Activated T-cell treated with anti-CD3 and anti-CD28 coated beads, Interleukin-2, amount 50 U/mL, for 48 hours (primary cell): ENCODE results near the gene KRTAP13-3.

Source experiments
- DNase-seq, 2 experiments: peaks; one replicate each; pipeline ENCODE4 v3.0.0-alpha.2; 2020

The KRTAP13-3 gene

GRCh38 chr21:30425826-30426225 lies at the start of gene KRTAP13-3:
Gene KRTAP13-3 (minus strand): TSS chr21:30425926. CDS start chr21:30425912, 14 bp downstream.
- no peak for DNase-seq

GRCh38 chr21:30468900-30469714 lies 43.4 kb upstream of the KRTAP13-3 start:
- DNase-seq, result no peak

GRCh38 chr21:30463713-30464112 lies 38.0 kb upstream of the KRTAP13-3 start:
- DNase-seq, result no peak

DNA sequence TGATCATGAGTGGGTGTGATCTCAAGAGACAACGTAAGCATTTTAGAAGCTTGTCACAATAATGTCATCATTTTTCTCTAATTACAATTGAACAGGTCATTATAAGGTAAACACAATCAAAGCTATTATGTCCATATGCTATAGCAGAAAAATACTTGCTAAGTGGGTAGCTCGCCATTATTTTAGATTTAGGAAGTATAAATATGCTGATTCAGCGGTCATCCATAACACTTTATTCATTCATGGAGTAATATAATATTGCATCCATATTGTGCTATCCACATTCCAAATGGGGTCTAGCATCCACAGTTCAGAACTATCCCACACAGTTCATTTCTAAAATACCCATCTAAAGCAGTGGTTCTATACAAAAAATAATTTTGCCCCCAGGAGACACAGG lies 22.8 kb upstream of the KRTAP13-3 start:
- DNase-seq, result no peak

DNA sequence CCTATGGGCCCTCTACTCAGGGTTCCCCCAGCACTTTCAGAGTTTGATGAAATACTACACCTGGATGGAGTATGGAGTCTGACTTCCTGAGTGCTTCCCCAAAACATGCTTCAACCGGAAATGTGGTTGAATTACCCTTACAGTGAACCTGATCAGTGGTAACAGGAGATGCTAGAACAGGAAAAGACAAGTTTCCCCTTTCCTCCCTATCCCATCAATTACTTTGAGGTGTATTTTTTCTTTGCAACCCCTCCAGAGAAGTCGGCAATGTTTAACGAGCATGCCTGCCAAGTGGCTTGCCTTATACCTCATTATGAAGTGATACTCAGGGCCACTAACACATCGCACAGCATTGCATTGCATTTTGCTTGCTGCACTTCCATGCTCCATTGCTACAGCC lies 21.3 kb upstream of the KRTAP13-3 start:
- no peak for DNase-seq

GRCh38 chr21:30444204-30444603 lies 18.5 kb upstream of the KRTAP13-3 start:
- no peak for DNase-seq

GRCh38 chr21:30443226-30443625 lies 17.5 kb upstream of the KRTAP13-3 start:
- no peak for DNase-seq

- no peak for DNase-seq
These were observed 14.2 kb upstream of the KRTAP13-3 start, which contains the start of gene KRTAP15-1 for GRCh38 chr21:30439975-30440374. Gene KRTAP15-1 (plus strand): TSS chr21:30440275. CDS start chr21:30440328, 53 bp downstream.

GRCh38 chr21:30437010-30437565 lies 11.4 kb upstream of the KRTAP13-3 start:
- DNase-seq, result no peak

DNA sequence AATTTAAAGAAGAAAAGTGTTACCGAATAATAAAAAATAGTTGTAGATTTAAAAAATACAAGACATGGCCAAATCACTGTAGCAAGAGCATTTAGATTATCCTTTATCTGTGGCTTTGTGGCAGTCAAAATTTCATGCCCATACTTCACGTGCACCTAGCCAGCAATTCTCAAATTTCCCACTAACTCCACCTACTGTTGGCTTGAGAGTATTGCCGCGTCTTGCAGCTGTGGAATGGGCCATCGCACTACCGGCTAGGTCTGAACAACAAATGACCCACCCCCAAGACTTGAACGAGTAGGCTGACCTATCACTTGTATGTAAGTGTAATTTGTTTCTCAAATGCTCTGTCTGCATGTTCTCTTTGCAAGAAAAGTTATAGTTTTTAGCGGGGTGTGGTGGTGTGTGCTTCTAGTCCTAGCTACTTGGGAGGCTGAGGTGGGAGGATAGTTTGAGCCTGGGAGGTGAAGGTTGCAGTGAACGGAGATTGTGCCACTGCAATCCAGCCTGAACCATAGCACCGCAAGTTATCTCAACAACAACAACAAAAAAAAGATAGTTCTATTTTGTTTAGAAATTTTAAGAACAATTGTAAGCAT lies 8.4 kb upstream of the KRTAP13-3 start:
- DNase-seq, result peak; percentile 27 to 30

DNA sequence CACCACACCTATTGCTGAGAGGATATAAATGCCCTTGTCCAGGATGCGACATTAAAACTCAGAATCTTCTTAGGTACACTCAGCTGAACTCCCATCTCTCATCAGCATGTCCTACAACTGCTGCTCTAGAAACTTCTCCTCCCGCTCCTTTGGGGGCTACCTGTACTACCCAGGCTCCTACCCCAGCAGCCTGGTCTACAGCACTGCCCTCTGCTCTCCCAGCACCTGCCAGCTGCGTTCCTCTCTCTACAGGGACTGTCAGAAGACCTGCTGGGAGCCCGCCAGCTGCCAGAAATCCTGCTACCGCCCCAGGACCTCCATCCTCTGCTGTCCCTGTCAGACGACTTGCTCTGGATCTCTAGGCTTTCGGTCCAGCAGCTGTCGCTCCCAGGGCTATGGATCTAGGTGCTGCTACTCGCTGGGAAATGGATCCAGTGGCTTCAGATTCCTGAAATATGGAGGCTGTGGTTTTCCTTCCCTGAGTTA lies 4.5 kb upstream of the KRTAP13-3 start, which contains the start of gene KRTAP13-4:
TSS of gene KRTAP13-4 (plus strand) at position 51 of the 486 bp plus-strand sequence. CDS start at position 107, 56 bp downstream.
- DNase-seq, result no peak

- no peak for DNase-seq
These were observed 1.0 kb upstream of the KRTAP13-3 start for GRCh38 chr21:30426731-30427130.

GRCh38 chr21:30415993-30416392 lies 9.7 kb downstream of the KRTAP13-3 start:
- DNase-seq, result no peak

DNA sequence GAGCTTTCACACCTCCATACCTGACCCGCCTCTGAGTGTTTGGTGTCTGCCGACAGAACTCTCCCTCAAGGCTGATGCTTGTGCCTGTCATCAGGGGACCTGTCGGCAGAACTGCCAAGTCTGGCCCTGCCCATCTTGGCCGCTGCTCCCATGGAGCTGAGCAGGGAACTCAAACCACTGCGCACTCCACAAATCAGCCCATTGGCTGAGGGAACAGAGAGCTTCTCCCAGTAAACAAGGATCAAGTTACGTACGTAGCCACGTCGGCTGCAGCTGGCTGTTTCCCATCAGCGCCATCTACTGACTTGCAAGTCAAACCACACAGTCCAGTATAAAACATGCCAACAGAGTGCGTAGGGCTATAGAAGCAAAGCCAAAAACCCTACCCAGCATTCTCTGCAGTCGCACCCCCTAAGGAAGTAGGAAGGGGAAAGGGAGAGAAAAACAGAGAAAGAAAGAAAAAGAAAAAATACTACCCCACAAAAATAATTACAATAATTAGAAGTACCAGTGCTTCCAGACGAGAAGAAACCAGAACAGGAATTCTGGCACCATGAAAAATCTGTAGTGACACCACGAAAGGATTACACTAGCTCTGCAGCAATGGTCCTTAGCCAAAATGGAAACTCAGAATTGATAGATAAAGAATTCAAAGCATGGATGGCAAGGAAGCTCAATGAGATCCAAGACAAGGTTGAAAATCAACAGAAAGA lies 16.8 kb downstream of the KRTAP13-3 start:
- peak; percentile 18 to 19 for DNase-seq

- no peak for DNase-seq
These were observed 30.0 kb downstream of the KRTAP13-3 start, which contains the start of gene KRTAP13-1 for GRCh38 chr21:30395731-30396130. Gene KRTAP13-1 (plus strand): TSS chr21:30396031. CDS start chr21:30396087, 56 bp downstream.

DNA sequence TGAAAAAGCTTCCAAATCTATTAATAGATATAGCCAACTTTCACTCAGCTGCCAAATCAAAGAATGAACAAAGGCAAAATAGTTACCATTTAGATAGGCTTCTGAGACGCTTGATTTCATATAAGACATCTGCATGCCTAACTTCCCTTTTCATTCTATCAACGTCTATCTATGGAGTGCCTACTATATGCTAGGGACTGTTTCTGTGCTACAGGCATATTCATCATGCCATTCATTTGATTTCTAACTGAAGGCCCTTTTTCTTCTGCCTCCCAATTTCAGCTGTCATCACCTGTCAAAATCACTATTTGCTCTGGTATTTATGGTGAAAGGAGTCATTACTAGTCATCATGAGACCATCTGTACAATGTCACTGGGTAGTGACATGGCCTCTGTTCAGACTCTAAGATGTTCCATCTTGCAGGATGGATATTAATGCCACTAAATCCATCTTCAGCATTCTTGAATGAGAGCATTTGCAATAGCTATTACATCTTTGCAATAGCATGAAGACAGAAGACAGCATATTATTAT lies 34.2 kb downstream of the KRTAP13-3 start:
- no peak for DNase-seq

- DNase-seq, result no peak
These were observed 43.5 kb downstream of the KRTAP13-3 start for GRCh38 chr21:30382201-30382600.
